GM21367 (cell line): ENCODE data around the gene BUD31.
"Not testable (repeated sequence)": the region's sequence is repeated elsewhere in the genome, so short reads cannot be mapped to it uniquely, and the experiment has no call there.

Experiments
- ATAC-seq: cut with Tn5 transposase; IDR thresholded peaks from one replicate; pipeline ENCODE4 v1.9.1; 2021; ENCODE audit not compliant: unreplicated experiment

BUD31 gene

GRCh38 chr7:99408379-99409191 lies at the start of gene BUD31, which contains the start of gene PDAP1:
TSS of gene BUD31 (plus strand) at chr7:99408969. CDS start at chr7:99411093, 2,124 bp downstream.
TSS of gene PDAP1 (minus strand) at chr7:99408597. CDS start at chr7:99408548, 49 bp downstream.
- ATAC-seq: peak; percentile 67

GRCh38 chr7:99359465-99360154 lies 49.2 kb upstream of the BUD31 start:
- no peak for ATAC-seq

DNA sequence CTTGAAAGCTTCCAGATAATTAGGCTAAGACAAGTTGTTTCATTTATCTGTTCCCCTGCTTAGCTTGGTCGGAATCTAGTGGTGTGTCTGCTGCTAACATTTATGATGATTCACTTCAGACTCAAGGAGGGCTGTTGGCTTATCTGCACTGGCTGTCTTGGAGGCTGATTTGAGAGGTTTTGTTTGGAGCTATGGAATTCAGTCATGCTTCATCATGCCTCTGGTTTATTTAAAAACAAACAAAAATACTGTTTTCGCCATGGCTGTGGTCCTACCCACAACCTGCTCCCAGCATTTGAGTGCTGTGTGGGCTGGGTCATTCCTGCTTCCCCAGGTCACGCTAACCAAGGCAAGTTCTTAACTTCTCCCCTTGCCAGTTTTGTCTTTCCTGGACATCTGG lies 46.0 kb upstream of the BUD31 start:
- no peak for ATAC-seq

- ATAC-seq: no peak
These were observed 45.5 kb upstream of the BUD31 start for GRCh38 chr7:99363286-99363685.

GRCh38 chr7:99365318-99366141 lies 43.2 kb upstream of the BUD31 start:
- ATAC-seq: peak; percentile 55

DNA sequence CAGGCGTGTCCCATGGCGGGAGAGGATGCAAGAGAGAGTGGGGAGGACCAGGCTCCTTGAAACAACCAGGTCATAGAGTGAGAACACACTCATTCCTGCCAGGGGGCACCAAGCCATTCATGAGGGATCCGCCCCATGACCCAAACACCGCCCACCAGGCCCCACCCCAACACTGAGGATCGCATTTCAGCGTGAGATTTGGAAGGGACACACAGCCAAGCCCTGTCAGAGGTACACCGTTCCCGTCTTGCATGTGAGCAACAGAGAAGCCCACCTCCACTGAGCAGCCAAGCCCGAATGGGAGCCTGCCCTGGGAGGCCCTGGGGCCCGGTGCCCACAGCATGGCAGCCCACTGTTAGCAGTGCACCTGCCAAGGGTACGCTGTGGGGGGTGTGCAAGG lies 42.1 kb upstream of the BUD31 start:
- ATAC-seq: no peak

GRCh38 chr7:99368750-99369389 lies 39.9 kb upstream of the BUD31 start:
- no peak for ATAC-seq

- ATAC-seq: no peak
These were observed 38.9 kb upstream of the BUD31 start for GRCh38 chr7:99369767-99370391.

DNA sequence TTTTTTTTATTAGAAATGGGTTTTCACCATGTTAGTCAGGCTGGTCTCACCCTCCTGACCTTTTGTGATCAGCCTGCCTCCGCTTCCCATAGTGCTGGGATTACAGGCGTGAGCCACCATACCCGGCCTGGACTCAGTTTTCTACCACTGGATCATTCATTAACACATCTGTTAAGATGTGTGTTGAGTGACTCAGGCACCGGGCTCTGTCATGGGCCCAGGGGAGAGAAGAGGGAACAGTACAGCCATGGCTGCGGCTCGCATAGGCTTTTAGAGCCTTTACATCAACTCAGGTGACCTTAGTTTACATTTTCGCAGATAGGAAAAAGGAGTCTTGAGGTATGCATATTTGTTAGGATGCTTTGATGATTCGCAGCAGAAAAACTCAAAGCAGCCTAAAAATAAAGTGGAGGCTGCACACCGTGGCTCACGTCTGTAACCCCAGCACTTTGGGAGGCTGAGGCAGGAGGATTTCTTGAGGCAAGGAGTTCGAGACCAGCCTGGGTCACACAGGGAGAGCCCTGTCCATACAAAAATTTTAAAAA lies 37.3 kb upstream of the BUD31 start:
- ATAC-seq: no peak

- ATAC-seq: no peak
These were observed 36.3 kb upstream of the BUD31 start for GRCh38 chr7:99372275-99373090.

GRCh38 chr7:99373091-99374066 lies 35.4 kb upstream of the BUD31 start:
- ATAC-seq: no peak

- ATAC-seq: peak; percentile 42
These were observed 34.4 kb upstream of the BUD31 start, which contains the start of gene ARPC1B for GRCh38 chr7:99374111-99375064. TSS of gene ARPC1B (plus strand) at chr7:99374730. CDS start at chr7:99385715, 10,985 bp downstream.

GRCh38 chr7:99375070-99375807 lies 33.5 kb upstream of the BUD31 start:
- ATAC-seq: peak; percentile 41

- no peak for ATAC-seq
These were observed 29.7 kb upstream of the BUD31 start for GRCh38 chr7:99379043-99379577.

DNA sequence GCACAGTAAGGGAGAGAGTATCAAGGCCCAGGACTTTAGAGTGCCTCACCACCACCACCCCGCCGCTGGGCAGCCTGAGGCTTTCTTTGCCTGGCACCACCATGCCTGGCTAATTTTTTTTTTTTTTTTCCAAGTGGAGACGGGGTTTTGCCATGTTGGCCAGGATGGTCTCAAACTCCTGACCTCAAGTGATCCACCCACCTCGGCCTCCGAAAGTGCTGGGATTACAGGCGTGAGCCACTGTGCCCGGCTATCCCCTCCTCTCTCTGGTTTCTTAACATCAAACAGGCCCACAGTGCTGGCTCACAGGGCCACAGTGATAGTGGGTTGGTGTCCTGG lies 29.1 kb upstream of the BUD31 start:
- ATAC-seq: not testable (repeated sequence)
